ENCODE results near the gene SWT1.

GRCh38 chr1:185207170-185207569 lies 50.2 kb downstream of the SWT1 start:
- TF ChIP-seq, protein P1, sequence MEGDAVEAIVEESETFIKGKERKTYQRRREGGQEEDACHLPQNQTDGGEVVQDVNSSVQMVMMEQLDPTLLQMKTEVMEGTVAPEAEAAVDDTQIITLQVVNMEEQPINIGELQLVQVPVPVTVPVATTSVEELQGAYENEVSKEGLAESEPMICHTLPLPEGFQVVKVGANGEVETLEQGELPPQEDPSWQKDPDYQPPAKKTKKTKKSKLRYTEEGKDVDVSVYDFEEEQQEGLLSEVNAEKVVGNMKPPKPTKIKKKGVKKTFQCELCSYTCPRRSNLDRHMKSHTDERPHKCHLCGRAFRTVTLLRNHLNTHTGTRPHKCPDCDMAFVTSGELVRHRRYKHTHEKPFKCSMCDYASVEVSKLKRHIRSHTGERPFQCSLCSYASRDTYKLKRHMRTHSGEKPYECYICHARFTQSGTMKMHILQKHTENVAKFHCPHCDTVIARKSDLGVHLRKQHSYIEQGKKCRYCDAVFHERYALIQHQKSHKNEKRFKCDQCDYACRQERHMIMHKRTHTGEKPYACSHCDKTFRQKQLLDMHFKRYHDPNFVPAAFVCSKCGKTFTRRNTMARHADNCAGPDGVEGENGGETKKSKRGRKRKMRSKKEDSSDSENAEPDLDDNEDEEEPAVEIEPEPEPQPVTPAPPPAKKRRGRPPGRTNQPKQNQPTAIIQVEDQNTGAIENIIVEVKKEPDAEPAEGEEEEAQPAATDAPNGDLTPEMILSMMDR (IDR thresholded peaks at IDR 0.05), result no peak
- TF ChIP-seq POLR2A (IDR thresholded peaks at IDR 0.05), result no peak

Measured in vagina (tissue), 2 donors.